Retinal pigment epithelial cell (primary cell): ENCODE results near the gene TTC32.

ENCODE experiments used
- DNase-seq: peaks from one replicate; pipeline ENCODE4 v3.0.0-alpha.2; 2010; ENCODE audit warnings: low read depth
- H3K4me3 ChIP-seq: 2 replicates; pipeline ENCODE4 v1.5.1; 2011; ENCODE audit warnings: mild to moderate bottlenecking, low read length, control low read depth, moderate library complexity
- TF ChIP-seq, protein P1 (sequence below): conservative IDR thresholded peaks from 2 replicates; pipeline ENCODE4 v1.5.1; 2011; ENCODE audit warnings: low read depth, low read length, control low read depth, inconsistent platforms

Gene TTC32

DNA sequence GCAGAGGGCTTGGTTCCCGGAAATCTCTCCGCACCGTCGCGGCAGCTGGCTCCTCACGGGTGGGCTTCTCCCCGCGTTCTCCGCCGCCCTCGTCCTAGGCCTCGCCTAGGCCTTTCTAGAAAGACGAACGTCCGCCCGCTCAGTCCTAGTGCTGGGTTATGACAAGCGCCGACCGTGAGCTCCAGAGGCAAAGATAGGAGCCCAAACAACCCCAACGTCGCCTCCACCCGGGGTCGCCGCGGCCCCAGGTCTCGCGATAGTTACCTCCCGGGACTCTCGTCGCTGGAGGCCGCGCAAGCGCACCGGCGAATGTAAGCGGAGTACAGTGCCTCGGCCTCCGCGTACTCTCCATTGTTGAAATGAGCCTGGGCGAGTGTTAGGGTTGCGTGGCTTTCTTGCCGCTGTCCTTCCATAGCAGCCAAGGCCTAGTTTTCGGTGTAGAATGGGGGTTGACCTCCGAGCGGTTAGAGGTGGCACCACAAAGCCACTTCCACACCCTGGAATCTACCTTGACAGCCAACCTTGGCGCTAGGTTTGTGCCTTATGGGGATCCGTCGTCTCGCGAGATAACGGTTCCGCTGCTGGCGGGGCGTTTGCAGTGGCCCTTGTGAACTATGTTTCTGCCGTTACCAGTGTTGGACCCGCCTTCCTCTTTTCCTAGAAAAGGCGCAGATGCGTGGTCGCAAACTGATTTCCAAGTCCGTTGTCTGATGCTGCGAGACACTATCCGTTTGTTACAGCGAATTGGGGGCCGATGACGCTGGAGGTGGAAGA is at the start of gene TTC32:
Gene TTC32 (minus strand): TSS at position 542 of the 774 bp plus-strand sequence. CDS start 129 bp downstream, at position 413.
- peak; percentile 77 for DNase-seq
- TF ChIP-seq, protein P1, sequence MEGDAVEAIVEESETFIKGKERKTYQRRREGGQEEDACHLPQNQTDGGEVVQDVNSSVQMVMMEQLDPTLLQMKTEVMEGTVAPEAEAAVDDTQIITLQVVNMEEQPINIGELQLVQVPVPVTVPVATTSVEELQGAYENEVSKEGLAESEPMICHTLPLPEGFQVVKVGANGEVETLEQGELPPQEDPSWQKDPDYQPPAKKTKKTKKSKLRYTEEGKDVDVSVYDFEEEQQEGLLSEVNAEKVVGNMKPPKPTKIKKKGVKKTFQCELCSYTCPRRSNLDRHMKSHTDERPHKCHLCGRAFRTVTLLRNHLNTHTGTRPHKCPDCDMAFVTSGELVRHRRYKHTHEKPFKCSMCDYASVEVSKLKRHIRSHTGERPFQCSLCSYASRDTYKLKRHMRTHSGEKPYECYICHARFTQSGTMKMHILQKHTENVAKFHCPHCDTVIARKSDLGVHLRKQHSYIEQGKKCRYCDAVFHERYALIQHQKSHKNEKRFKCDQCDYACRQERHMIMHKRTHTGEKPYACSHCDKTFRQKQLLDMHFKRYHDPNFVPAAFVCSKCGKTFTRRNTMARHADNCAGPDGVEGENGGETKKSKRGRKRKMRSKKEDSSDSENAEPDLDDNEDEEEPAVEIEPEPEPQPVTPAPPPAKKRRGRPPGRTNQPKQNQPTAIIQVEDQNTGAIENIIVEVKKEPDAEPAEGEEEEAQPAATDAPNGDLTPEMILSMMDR: no peak
- H3K4me3 ChIP-seq: peak within 1 kb of the TSS; percentile 72

DNA sequence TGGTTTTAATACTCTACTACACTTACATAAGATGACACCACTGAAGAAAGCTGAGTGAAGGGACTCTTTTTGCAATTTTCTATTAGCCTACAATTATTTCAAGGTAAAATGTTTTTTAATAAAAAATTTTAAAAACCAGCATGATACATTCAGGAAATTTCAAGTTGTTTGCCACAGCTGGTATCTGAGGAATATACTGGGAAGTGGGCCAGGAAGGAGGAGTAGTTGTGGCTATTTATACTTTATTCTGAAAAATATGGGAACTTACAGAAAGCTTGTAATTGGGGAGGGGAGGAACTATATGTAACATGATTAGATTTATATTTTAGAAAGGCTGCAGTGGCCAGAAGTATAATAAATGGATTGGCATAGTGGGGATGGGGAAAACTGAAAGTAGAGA is 47.3 kb upstream of the TTC32 start:
- TF ChIP-seq, protein P1: no peak

DNA sequence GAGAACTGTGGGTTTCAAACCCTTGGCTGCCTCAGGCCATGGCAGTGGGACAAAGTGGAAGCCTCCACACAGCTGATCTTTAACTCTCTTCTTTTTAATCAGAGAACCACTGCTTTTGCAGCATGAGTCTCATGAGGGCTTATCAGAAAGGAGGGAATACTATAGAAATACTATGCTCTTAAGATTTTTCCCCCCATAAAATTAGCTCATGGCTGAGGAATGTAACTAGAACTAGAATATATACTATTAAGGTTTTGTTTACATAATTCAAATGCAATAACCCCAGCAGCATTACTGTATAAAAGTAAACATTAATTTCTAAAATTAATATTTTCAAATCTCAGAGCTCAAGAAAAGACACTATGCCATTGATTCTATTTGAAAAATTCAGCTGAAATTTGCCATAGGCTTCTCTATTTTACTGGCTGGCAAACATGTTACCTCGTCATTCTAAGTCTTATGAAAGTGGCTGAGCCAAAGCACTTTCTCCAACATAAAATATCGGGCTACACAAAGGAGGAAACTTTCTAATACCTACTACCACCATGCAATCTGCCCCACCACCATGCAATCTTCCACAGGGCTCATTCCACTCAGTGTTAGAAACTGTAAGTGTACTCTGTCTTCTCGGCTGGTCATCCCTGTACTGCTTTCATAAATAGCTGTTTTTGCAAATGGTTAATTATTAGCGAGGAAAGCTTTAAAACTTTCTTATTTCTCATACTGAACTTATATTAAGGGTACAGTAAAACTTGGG is 45.6 kb upstream of the TTC32 start:
- no peak for DNase-seq
- TF ChIP-seq, protein P1: no peak

More for the DNA sequence above, 47.3 kb upstream of the TTC32 start:
- no peak for DNase-seq
- H3K4me3 ChIP-seq: no peak overlapping the region

DNA sequence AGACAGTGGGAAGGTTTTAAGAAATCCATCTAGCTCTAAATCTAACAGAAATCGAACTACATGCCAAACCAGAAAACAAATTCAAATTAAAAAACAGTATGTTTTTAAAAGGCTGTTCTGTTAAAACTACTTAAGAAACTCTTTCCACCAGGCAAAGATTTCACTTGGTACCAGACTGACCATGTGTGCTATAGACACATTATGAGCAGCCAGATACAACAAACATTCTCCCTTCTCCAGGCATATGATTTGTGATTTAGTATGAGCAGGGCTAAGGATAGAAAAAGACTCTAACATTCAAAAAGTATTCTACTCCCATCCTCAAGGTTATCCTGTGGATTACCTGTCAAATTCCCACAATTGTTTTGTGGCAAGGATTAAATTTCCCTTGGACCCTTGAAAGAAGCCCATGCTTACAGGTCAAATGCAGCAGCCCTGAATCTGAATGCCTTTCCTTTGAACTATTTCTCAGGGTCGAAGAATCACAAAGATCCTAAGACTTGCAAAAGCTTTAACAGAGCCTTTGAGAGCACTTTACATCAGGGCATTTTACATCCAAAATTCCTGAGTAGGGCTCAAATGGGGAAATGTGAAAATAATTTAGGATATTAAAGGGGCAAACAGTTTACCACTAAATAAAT is 42.5 kb upstream of the TTC32 start:
- DNase-seq: no peak
- no peak overlapping the region for H3K4me3 ChIP-seq
- TF ChIP-seq, protein P1: no peak

More for the DNA sequence above, 45.6 kb upstream of the TTC32 start:
- no peak overlapping the region for H3K4me3 ChIP-seq

DNA sequence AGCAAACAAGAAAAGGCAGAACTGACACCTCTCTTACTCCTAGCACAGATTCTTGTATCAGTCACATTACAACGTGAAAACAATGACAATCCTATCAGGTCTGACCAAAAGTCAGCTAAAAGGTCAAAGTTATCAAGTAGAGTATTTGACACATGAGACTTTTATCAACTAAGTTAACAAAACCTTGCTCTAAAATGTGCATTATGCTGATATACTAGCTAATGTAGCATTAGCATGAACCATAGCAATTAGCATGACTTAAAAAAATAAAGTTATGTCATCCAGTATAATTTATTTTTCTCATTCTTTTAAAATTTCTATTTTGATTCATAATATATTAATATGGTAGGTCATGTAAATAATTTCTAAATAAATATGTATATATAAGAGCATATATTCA is 41.4 kb upstream of the TTC32 start:
- H3K4me3 ChIP-seq: no peak overlapping the region
- DNase-seq: no peak
- TF ChIP-seq, protein P1: no peak

DNA sequence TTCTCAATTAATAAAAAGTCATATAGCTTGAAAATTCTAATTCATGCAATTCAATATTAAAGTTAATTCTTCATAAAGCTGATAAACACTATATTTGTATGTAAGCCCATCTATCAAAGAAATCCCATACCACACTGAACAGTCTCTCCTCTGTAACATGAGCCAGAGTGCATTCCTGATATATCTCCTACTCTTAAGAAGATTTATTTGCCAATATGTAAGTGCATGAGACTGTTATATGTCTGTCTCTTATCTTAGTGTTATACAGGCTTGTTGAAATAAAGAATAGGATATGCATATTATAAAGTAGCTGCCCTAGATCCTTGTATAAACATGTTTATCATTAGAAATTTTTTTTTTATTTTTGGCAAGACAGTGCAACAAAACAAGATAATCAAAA is 40.4 kb upstream of the TTC32 start:
- DNase-seq: no peak
- TF ChIP-seq, protein P1: no peak
- H3K4me3 ChIP-seq: no peak overlapping the region
